HG02885 (cell line): ENCODE data around the gene DAZ1.
"Not testable (repeated sequence)": the region's sequence is repeated elsewhere in the genome, so short reads cannot be mapped to it uniquely, and the experiment has no call there.

Experiments used
- ATAC-seq: cut with Tn5 transposase; IDR thresholded peaks from one replicate; pipeline ENCODE4 v1.9.1; 2021; ENCODE audit warnings: mild to moderate bottlenecking; ENCODE audit not compliant: unreplicated experiment, poor library complexity

Gene DAZ1

GRCh38 chrY:23198908-23199307 lies at the start of gene DAZ1:
Gene DAZ1, minus strand, starts transcription at chrY:23199008. Its CDS starts 208 bp downstream, at chrY:23198800.
- not testable (repeated sequence) for ATAC-seq

GRCh38 chrY:23219233-23219632 lies 20.4 kb upstream of the DAZ1 start, which contains the start of gene DAZ2:
Gene DAZ2, plus strand, starts transcription at chrY:23219533. Its CDS starts 208 bp downstream, at chrY:23219741.
- not testable (repeated sequence) for ATAC-seq

- ATAC-seq, result not testable (repeated sequence)
Measured at GRCh38 chrY:23210681-23211080, 11.9 kb upstream of the DAZ1 start.

GRCh38 chrY:23209802-23210495 lies 11.1 kb upstream of the DAZ1 start:
- not testable (repeated sequence) for ATAC-seq

GRCh38 chrY:23207455-23207854 lies 8.6 kb upstream of the DAZ1 start:
- not testable (repeated sequence) for ATAC-seq
